Osteocyte (in vitro differentiated cells): Measurements from ENCODE around the gene MS4A3. TPM values are rescaled to one million over a fixed set of nuclear protein-coding genes. Genes with fewer than 3 reads are reported as not detected.

Experiments
- DNase-seq: peaks from one replicate; pipeline ENCODE4 v3.0.0; 2021; ENCODE audit warnings: mixed read lengths; ENCODE audit not compliant: unreplicated experiment; ENCODE audit errors: extremely low spot score
- H3K27ac Mint-ChIP-seq: one replicate; pipeline ENCODE4 v1.8.0; 2021; ENCODE audit warnings: mild to moderate bottlenecking, mixed read lengths; ENCODE audit not compliant: unreplicated experiment
- H3K27me3 Mint-ChIP-seq: one replicate; pipeline ENCODE4 v1.8.0; 2021; ENCODE audit warnings: mixed read lengths; ENCODE audit not compliant: unreplicated experiment
- H3K36me3 Mint-ChIP-seq: one replicate; pipeline ENCODE4 v1.8.0; 2021; ENCODE audit warnings: mixed read lengths; ENCODE audit not compliant: unreplicated experiment
- H3K4me1 Mint-ChIP-seq: one replicate; pipeline ENCODE4 v1.8.0; 2021; ENCODE audit warnings: mixed read lengths; ENCODE audit not compliant: unreplicated experiment
- H3K4me3 Mint-ChIP-seq: one replicate; pipeline ENCODE4 v1.8.0; 2021; ENCODE audit warnings: mild to moderate bottlenecking, moderate library complexity, mixed read lengths; ENCODE audit not compliant: unreplicated experiment
- H3K9me3 Mint-ChIP-seq: one replicate; pipeline ENCODE4 v1.8.0; 2021; ENCODE audit warnings: mixed read lengths; ENCODE audit not compliant: unreplicated experiment
- CTCF ChIP-seq: fragments of 200-600 bp; sonication (generic); IDR thresholded peaks from 2 replicates; pipeline ENCODE4 v1.5.0; 2021; ENCODE audit warnings: antibody characterized with exemption, mild to moderate bottlenecking, moderate library complexity
- total RNA-seq: library from RNA; stranded (reverse); gene quantifications from 2 replicates; pipeline ENCODE4 v1.2.1, GENCODE V29; 2021

The MS4A3 gene
- total RNA-seq, 1 donor from 2014 or later = not detected

- Mint-ChIP-seq H3K4me1 (no peaks in the 10 kb centered on the region), H3K4me3 (no peak overlapping the region), H3K9me3 (no peaks in the 10 kb centered on the region), H3K36me3 (no peaks in the 10 kb centered on the region), H3K27me3 (peaks cover 2% of the 10 kb centered on the region), H3K27ac (no peak overlapping the region)
- no peak for TF ChIP-seq CTCF
- DNase-seq = no peak
Observed at GRCh38 chr11:60111793-60112192, 55.3 kb downstream of the MS4A3 start.

- no peaks in the 10 kb centered on the region for H3K36me3 Mint-ChIP-seq
- TF ChIP-seq CTCF = no peak
- H3K27me3 Mint-ChIP-seq = no peaks in the 10 kb centered on the region
- no peak for DNase-seq
- no peaks in the 10 kb centered on the region for H3K9me3 Mint-ChIP-seq
- H3K27ac Mint-ChIP-seq = no peak overlapping the region
- no peaks in the 10 kb centered on the region for H3K4me1 Mint-ChIP-seq
- no peak overlapping the region for H3K4me3 Mint-ChIP-seq
Observed at GRCh38 chr11:60116996-60117790, 60.7 kb downstream of the MS4A3 start.

- Mint-ChIP-seq H3K36me3 (no peaks in the 10 kb centered on the region), H3K27ac (no peak overlapping the region), H3K27me3 (no peaks in the 10 kb centered on the region), H3K4me3 (no peak overlapping the region), H3K9me3 (no peaks in the 10 kb centered on the region), H3K4me1 (no peaks in the 10 kb centered on the region)
- no peak for TF ChIP-seq CTCF
- no peak for DNase-seq
Observed at GRCh38 chr11:60118338-60118737, 61.9 kb downstream of the MS4A3 start.

DNA sequence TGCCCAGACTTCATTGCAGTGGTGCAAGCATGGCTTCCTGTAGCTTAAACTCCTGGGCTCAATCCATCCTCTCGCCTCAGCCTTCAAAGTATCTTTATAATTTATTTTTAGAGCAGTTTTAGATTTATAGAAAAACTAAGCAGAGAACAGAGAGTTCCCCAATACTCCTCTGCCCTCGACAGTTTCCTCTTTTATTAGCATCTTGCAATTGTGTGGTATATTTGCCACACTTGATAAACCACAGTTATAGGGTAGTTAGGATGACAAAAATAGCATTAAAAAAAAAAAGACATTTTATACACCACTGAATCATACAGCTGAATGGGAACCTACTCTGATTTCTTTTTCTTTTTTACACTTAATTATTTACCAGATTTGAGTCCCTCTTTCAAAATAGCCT, 63.2 kb downstream of the MS4A3 start:
- H3K27ac Mint-ChIP-seq = no peak overlapping the region
- TF ChIP-seq CTCF = no peak
- no peaks in the 10 kb centered on the region for H3K27me3 Mint-ChIP-seq
- no peaks in the 10 kb centered on the region for H3K9me3 Mint-ChIP-seq
- H3K4me1 Mint-ChIP-seq = no peaks in the 10 kb centered on the region
- no peak for DNase-seq
- H3K4me3 Mint-ChIP-seq = no peak overlapping the region
- H3K36me3 Mint-ChIP-seq = no peaks in the 10 kb centered on the region

Other genes starting within 250 kb of the MS4A3 start
- gene MRPL16, start 245.9 kb upstream of the MS4A3 start, total RNA-seq = 36.5 and 42.0 TPM in 2 replicates
- not detected in 2 replicates for gene CBLIF, start 211.2 kb upstream of the MS4A3 start, total RNA-seq
- not detected in 2 replicates for gene TCN1, start 190.2 kb upstream of the MS4A3 start, total RNA-seq
- gene OOSP3, start 177.9 kb upstream of the MS4A3 start, total RNA-seq = not detected in 2 replicates
- gene OOSP1, start 118.2 kb upstream of the MS4A3 start, total RNA-seq = not detected in 2 replicates
- gene OOSP4A, start 92.6 kb upstream of the MS4A3 start, total RNA-seq = not detected in 2 replicates
- not detected in 2 replicates for gene OOSP4B, start 39.5 kb upstream of the MS4A3 start, total RNA-seq
- not detected in 2 replicates for gene OOSP2, start 16.3 kb upstream of the MS4A3 start, total RNA-seq
- not detected in 2 replicates for gene MS4A2, start 32.0 kb downstream of the MS4A3 start, total RNA-seq
- not detected in 2 replicates for gene MS4A6A, start 126.4 kb downstream of the MS4A3 start, total RNA-seq
- gene MS4A4E, start 186.5 kb downstream of the MS4A3 start, total RNA-seq = 0.30 TPM in 1 of 2 replicates, not detected in the other
- not detected in 2 replicates for gene MS4A4A, start 224.0 kb downstream of the MS4A3 start, total RNA-seq